Natural killer cell (primary cell): Measurements from ENCODE around the gene TUBB1. TPM values are rescaled to one million over a fixed set of nuclear protein-coding genes. Genes with fewer than 3 reads are reported as not detected.
A peak's percentile ranks its signal among the peaks of the same experiment; 100 is the strongest.

ENCODE experiments used
- ATAC-seq, 3 donors: fragments of 150-1000 bp in 2 of 3; fragments of 200-7000 bp in 1 of 3; cut with Tn5 transposase; 1 replicate in 1 of 3; 2 replicates in 2 of 3; pipeline ENCODE4 v1.10.0; 2021; ENCODE audit warnings: mild to moderate bottlenecking in 2 of 3, moderate library complexity in 2 of 3
- DNase-seq, 2 donors: peaks; one replicate each; pipeline versions ENCODE4 v3.0.0 to v3.0.0-alpha.2; 2013 to 2021; ENCODE audit warnings: mixed read lengths in 1 of 2
- H3K27ac ChIP-seq: one replicate; pipeline ENCODE4 v1.5.1; 2013; ENCODE audit warnings: mild to moderate bottlenecking, low read length
- H3K27me3 ChIP-seq: one replicate; pipeline ENCODE4 v1.6.1; 2013; ENCODE audit warnings: low read length; ENCODE audit not compliant: control insufficient read depth, insufficient read depth
- H3K36me3 ChIP-seq: one replicate; pipeline ENCODE4 v1.6.1; 2013; ENCODE audit warnings: low read length; ENCODE audit not compliant: control insufficient read depth, insufficient read depth
- H3K4me1 ChIP-seq: one replicate; pipeline ENCODE4 v1.6.1; 2013; ENCODE audit warnings: low read length; ENCODE audit not compliant: control insufficient read depth, insufficient read depth
- H3K4me3 ChIP-seq: one replicate; pipeline ENCODE4 v1.5.1; 2013; ENCODE audit warnings: low read length
- H3K9me3 ChIP-seq: one replicate; pipeline ENCODE4 v1.6.1; 2013; ENCODE audit warnings: low read length; ENCODE audit not compliant: control insufficient read depth, insufficient read depth
- H3K27ac Mint-ChIP-seq, 2 donors: one replicate each; pipeline ENCODE4 v1.8.0; 2022; ENCODE audit warnings: mild to moderate bottlenecking in 2 of 2, mixed read lengths in 2 of 2, moderate library complexity in 1 of 2
- H3K27me3 Mint-ChIP-seq, 2 donors: one replicate each; pipeline ENCODE4 v1.8.0; 2022; ENCODE audit warnings: low read depth in 2 of 2, mixed read lengths in 2 of 2
- H3K36me3 Mint-ChIP-seq: one replicate; pipeline ENCODE4 v1.8.0; 2022; ENCODE audit warnings: mixed read lengths
- H3K4me1 Mint-ChIP-seq, 2 donors: one replicate each; pipeline ENCODE4 v1.8.0; 2022; ENCODE audit warnings: mixed read lengths in 2 of 2
- H3K4me3 Mint-ChIP-seq: one replicate; pipeline ENCODE4 v1.8.0; 2022; ENCODE audit warnings: mild to moderate bottlenecking, moderate library complexity, mixed read lengths
- H3K9me3 Mint-ChIP-seq, 2 donors: one replicate each; pipeline ENCODE4 v1.8.0; 2022; ENCODE audit warnings: mixed read lengths in 2 of 2
- WGBS: methylation state at CpG from one replicate; pipeline ENCODE4 v1.1.7; 2013; ENCODE audit warnings: missing lambda C conversion rate; ENCODE audit not compliant: insufficient coverage; 5-methylcytosine and 5-hydroxymethylcytosine counted together
- intact Hi-C: fragments of 100-400 bp; cut with micrococcal nuclease; formaldehyde crosslinking; loops from one replicate; pipeline ENCODE4 v1.14.2; 2022
- total RNA-seq, 4 donors: library from RNA; stranded (reverse); fragments of 120-200 nt in 1 of 4; gene quantifications; one replicate each; pipeline versions ENCODE4 v1.2.3 to v1.2.4, GENCODE V29; 2013 to 2022
- TF ChIP-seq, protein P1 (sequence below): fragments of 200-600 bp; IDR thresholded peaks from one replicate; pipeline ENCODE4 v1.8.0; 2022; ENCODE audit warnings: antibody characterized with exemption

The TUBB1 gene
- total RNA-seq, 3 donors from 2014 or later (not counting 1 experiment from before 2014, with no cell fraction given) = 4.3 to 46.9 (median 18.8) TPM

DNA sequence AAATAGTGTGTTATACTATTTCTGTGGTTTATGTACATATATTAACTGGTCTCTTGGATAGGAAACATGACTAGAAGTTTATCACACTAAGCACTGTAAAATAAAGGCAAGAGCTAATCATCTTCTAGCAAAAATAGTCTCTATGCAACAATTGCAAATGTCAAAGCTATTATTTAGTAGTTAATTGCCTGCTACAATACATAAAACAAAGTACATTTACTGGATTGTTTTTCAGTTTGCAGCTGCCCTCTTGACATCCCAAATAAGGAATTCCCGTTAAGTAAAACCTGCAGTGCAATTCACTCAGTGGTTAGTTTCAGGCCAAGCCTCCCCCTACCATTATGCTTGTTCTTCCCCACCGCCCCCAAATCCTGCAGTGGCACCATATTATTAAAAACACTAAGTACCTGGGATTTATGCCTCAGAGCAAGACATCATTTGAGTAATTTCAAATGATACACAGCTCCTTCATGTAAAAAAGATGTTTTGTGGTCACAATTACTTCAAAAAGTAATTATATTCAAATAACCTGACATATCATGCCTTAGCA lies 14.5 kb downstream of the TUBB1 start:
- no peak overlapping the region for H3K27ac ChIP-seq
- Mint-ChIP-seq H3K4me3 (peak overlapping the region; percentile 33), H3K27ac (no peak overlapping the region), H3K4me1 (peaks cover 32 to 37% of the 10 kb centered on the region in 2 donors), H3K36me3 (peaks cover 39% of the 10 kb centered on the region), H3K27me3 (no peaks in the 10 kb centered on the region), H3K9me3 (no peaks in the 10 kb centered on the region)
- WGBS = 94% methylated on average over 2 of the region's 2 CpGs
- no peaks in the 10 kb centered on the region for H3K27me3 ChIP-seq
- peaks cover 13% of the 10 kb centered on the region for H3K4me1 ChIP-seq
- DNase-seq = no peak
- H3K4me3 ChIP-seq = no peak overlapping the region
- H3K9me3 ChIP-seq = no peaks in the 10 kb centered on the region
- TF ChIP-seq, protein P1, sequence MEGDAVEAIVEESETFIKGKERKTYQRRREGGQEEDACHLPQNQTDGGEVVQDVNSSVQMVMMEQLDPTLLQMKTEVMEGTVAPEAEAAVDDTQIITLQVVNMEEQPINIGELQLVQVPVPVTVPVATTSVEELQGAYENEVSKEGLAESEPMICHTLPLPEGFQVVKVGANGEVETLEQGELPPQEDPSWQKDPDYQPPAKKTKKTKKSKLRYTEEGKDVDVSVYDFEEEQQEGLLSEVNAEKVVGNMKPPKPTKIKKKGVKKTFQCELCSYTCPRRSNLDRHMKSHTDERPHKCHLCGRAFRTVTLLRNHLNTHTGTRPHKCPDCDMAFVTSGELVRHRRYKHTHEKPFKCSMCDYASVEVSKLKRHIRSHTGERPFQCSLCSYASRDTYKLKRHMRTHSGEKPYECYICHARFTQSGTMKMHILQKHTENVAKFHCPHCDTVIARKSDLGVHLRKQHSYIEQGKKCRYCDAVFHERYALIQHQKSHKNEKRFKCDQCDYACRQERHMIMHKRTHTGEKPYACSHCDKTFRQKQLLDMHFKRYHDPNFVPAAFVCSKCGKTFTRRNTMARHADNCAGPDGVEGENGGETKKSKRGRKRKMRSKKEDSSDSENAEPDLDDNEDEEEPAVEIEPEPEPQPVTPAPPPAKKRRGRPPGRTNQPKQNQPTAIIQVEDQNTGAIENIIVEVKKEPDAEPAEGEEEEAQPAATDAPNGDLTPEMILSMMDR = no peak
- intact Hi-C loops = no loop called here
- peaks cover 60% of the 10 kb centered on the region for H3K36me3 ChIP-seq
- no peak for ATAC-seq

DNA sequence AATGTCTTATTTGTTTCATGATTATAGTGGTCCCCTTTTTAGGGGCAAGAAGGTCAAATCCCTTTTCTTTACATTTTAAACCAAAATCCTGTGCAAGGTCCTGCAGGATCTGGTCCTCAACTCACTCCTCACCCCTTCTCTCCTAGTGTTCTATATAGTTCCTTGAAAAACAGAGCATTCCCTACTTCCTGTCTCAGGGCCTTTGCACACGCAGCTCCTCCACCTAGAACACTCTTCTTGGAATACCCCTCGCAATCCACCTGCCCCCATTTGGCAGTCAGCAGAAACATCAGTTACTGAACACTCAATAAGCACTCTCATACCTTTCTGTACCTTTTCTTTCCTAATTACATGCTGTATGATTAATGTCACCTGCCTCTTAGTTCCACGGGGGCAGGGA lies 16.2 kb downstream of the TUBB1 start:
- TF ChIP-seq, protein P1 = no peak
- peaks cover 44% of the 10 kb centered on the region for H3K36me3 ChIP-seq
- peak overlapping the region; percentile 28 for H3K4me3 Mint-ChIP-seq
- H3K4me1 ChIP-seq = peaks cover 13% of the 10 kb centered on the region
- H3K27ac Mint-ChIP-seq = no peak overlapping the region
- peaks cover 24 to 31% of the 10 kb centered on the region in 2 donors for H3K4me1 Mint-ChIP-seq
- no peak for ATAC-seq
- WGBS = 93% methylated on average over 3 of the region's 3 CpGs
- H3K9me3 ChIP-seq = no peaks in the 10 kb centered on the region
- H3K36me3 Mint-ChIP-seq = peaks cover 24% of the 10 kb centered on the region
- intact Hi-C loops = no loop called here
- no peak for DNase-seq
- no peak overlapping the region for H3K4me3 ChIP-seq
- H3K27me3 ChIP-seq = no peaks in the 10 kb centered on the region
- H3K27ac ChIP-seq = no peak overlapping the region
- H3K9me3 Mint-ChIP-seq = no peaks in the 10 kb centered on the region
- no peaks in the 10 kb centered on the region for H3K27me3 Mint-ChIP-seq

DNA sequence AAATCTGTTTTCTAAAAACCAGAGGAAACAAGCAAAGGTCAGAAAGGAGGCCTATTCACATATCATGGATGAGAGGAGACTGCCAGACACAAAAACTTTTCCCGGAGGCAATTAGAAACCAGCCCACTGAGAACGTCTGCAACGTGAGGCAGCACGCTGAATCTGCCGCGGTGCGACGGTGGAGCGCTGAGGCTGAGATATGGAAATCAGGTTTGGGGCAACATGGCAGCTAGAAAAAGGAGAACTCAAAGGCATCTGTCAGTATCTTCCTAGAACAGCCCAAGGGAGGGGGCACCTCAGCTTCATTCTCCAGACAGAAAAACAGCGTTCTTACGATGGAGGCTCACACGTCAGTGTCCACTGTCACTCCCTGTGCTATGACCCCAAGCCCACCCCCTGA lies 18.2 kb downstream of the TUBB1 start:
- 94% methylated on average over 12 of the region's 12 CpGs for WGBS
- H3K36me3 Mint-ChIP-seq = peaks cover 23% of the 10 kb centered on the region
- intact Hi-C loops = no loop called here
- Histone ChIP-seq H3K4me1 (peaks cover 21% of the 10 kb centered on the region), H3K4me3 (no peak overlapping the region), H3K36me3 (peaks cover 44% of the 10 kb centered on the region), H3K27me3 (no peaks in the 10 kb centered on the region), H3K27ac (no peak overlapping the region), H3K9me3 (no peaks in the 10 kb centered on the region)
- H3K9me3 Mint-ChIP-seq = no peaks in the 10 kb centered on the region
- H3K4me3 Mint-ChIP-seq = no peak overlapping the region
- TF ChIP-seq, protein P1 = no peak
- ATAC-seq (no peak), DNase-seq (no peak)
- peak overlapping the region in 1 of 2 donors; percentile 37 for H3K27ac Mint-ChIP-seq
- H3K4me1 Mint-ChIP-seq = peaks cover 26 to 36% of the 10 kb centered on the region in 2 donors
- no peaks in the 10 kb centered on the region for H3K27me3 Mint-ChIP-seq

DNA sequence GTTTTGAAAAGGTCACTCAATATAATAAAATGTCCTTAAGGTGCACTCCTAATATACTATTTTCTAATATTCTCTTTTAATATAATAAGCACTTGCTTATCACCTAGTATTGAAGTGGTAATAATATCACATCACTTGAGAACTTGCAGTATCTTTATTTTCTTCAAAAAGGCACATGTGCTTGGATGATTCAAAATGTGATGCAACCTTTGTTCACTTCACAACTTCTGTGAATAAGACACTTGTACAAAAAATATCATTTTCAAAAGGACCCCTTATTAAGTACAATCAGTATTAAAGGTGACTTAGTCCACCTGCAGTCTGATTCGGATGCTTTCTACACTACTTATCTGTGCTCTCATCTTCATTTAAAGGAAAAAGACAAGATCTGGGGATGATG lies 20.0 kb downstream of the TUBB1 start:
- no peaks in the 10 kb centered on the region for H3K27me3 ChIP-seq
- H3K27me3 Mint-ChIP-seq = no peaks in the 10 kb centered on the region
- no peak for ATAC-seq
- H3K36me3 Mint-ChIP-seq = peaks cover 23% of the 10 kb centered on the region
- no peak overlapping the region for H3K4me3 Mint-ChIP-seq
- H3K36me3 ChIP-seq = peaks cover 39% of the 10 kb centered on the region
- H3K4me1 ChIP-seq = peaks cover 28% of the 10 kb centered on the region
- intact Hi-C loops = no loop called here
- H3K4me3 ChIP-seq = no peak overlapping the region
- no peak overlapping the region for H3K27ac ChIP-seq
- no peaks in the 10 kb centered on the region for H3K9me3 Mint-ChIP-seq
- WGBS = 70% methylated on average over 1 of the region's 1 CpG
- no peak for DNase-seq
- H3K9me3 ChIP-seq = no peaks in the 10 kb centered on the region
- H3K27ac Mint-ChIP-seq = peak overlapping the region in 1 of 2 donors; percentile 30
- TF ChIP-seq, protein P1 = no peak
- H3K4me1 Mint-ChIP-seq = peaks cover 33 to 42% of the 10 kb centered on the region in 2 donors
